K562 (cell line): ENCODE results near the gene TELO2.

Experiments used
- BHLHE40 ChIP-seq: IDR thresholded peaks from 2 replicates; pipeline ENCODE4 v1.6.1; 2011; ENCODE audit warnings: low read length, improper control_type of control experiment
- CEBPZ ChIP-seq: fragments of 150-350 bp; IDR thresholded peaks from 2 replicates; pipeline ENCODE4 v1.6.1; 2014; ENCODE audit warnings: low read depth, mild to moderate bottlenecking, low read length, borderline replicate concordance
- CTCF ChIP-seq, 3 experiments: IDR thresholded peaks in 2 of 3; conservative IDR thresholded peaks in 1 of 3; 2 replicates each; pipeline ENCODE4 v1.5.1; 2011 to 2012; ENCODE audit warnings: low read length in 3 of 3, mild to moderate bottlenecking in 3 of 3, control low read depth in 2 of 3, improper control_type of control experiment in 1 of 3, inconsistent platforms in 1 of 3, low read depth in 1 of 3, mixed read lengths in 1 of 3, moderate library complexity in 1 of 3; ENCODE audit not compliant: insufficient read depth in 2 of 3
- ETV6 ChIP-seq, 3 experiments: fragments of 150-350 bp in 1 of 3; sonication (generic) in 1 of 3; formaldehyde crosslinking in 1 of 3; IDR thresholded peaks; 2 replicates each; pipeline versions ENCODE4 v1.6.1 to v1.8.0; 2014 to 2022; ENCODE audit warnings: borderline replicate concordance in 2 of 3, low read depth in 2 of 3, antibody characterized with exemption in 1 of 3, low read length in 1 of 3, mild to moderate bottlenecking in 1 of 3, missing genetic modification reagents in 1 of 3
- POLR2A ChIP-seq: fragments of 450-650 bp; conservative IDR thresholded peaks from 2 replicates; pipeline ENCODE4 v1.6.1; 2016
- RUNX1 ChIP-seq: sonication (generic); IDR thresholded peaks from 2 replicates; pipeline ENCODE4 v1.6.1; 2016; ENCODE audit warnings: antibody characterized with exemption, low read depth
- U2AF2 ChIP-seq: fragments of 200-400 bp; formaldehyde crosslinking; optimal IDR thresholded peaks from 2 replicates; pipeline ENCODE3; 2017; ENCODE audit warnings: low read depth, mild to moderate bottlenecking, low read length
- ZBTB8A ChIP-seq: fragments of 450-650 bp; IDR thresholded peaks from 2 replicates; pipeline ENCODE4 v1.6.1; 2018; ENCODE audit warnings: mild to moderate bottlenecking, moderate library complexity; ENCODE audit not compliant: partially characterized antibody
- ZFP36 ChIP-seq: fragments of 150-350 bp; IDR thresholded peaks from 2 replicates; pipeline ENCODE4 v1.6.1; 2018; ENCODE audit warnings: low read length, low read depth; ENCODE audit not compliant: partially characterized antibody
- ZNF644 ChIP-seq: fragments of 200-800 bp; sonication (Bioruptor generic); IDR thresholded peaks from 2 replicates; pipeline ENCODE4 v1.6.1; 2016; ENCODE audit warnings: low read depth, missing genetic modification characterization, missing compliant biosample characterization

DNA sequence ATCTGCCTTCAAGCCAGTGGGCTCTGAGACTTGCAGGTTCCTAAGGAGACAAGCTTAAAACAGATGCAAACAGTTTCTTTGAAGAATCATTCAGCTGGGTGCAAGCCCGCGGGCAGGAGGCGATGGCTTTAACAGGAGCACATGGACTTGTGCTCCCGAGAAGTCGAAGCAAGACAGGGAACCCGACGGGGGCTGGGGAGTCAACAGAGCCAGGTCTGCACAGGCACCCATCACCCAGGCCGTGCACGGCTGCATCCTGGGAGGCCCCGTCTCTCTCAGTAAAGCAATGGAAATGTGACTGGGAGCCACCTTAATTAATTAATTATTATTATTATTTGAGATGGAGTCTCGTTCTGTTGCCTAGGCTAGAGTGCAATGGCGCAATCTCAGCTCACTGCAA is 4.1 kb upstream of the TELO2 start:
- TF ChIP-seq CTCF (IDR thresholded peaks at IDR 0.05 in 2 of 3, conservative IDR thresholded peaks at IDR 0.05 in 1 of 3; ENCODE audit: insufficient read depth in 2 of 3, low read depth in 1 of 3, low read length in 3 of 3) (no peak), ETV6 (IDR thresholded peaks at IDR 0.05; ENCODE audit: borderline replicate concordance in 1 of 2, low read depth in 2 of 2, low read length in 1 of 2) (no peak), ETV6 (CRISPR knock-in tag; IDR thresholded peaks at IDR 0.05; ENCODE audit: borderline replicate concordance) (no peak), ZFP36 (no peak), U2AF2 (no peak), BHLHE40 (no peak), ZNF644 (tag) (no peak), RUNX1 (no peak), ZBTB8A (no peak), CEBPZ (no peak), POLR2A (no peak)
